Kidney glomerular epithelial cell (primary cell): ENCODE measurements around the gene TMEM109.
"Not testable (repeated sequence)": the region's sequence is repeated elsewhere in the genome, so short reads cannot be mapped to it uniquely, and the experiment has no call there.

Source experiments
- DNase-seq: peaks from one replicate; lab custom pipeline; 2025; lab: John Stamatoyannopoulos, UW

The TMEM109 gene

DNA sequence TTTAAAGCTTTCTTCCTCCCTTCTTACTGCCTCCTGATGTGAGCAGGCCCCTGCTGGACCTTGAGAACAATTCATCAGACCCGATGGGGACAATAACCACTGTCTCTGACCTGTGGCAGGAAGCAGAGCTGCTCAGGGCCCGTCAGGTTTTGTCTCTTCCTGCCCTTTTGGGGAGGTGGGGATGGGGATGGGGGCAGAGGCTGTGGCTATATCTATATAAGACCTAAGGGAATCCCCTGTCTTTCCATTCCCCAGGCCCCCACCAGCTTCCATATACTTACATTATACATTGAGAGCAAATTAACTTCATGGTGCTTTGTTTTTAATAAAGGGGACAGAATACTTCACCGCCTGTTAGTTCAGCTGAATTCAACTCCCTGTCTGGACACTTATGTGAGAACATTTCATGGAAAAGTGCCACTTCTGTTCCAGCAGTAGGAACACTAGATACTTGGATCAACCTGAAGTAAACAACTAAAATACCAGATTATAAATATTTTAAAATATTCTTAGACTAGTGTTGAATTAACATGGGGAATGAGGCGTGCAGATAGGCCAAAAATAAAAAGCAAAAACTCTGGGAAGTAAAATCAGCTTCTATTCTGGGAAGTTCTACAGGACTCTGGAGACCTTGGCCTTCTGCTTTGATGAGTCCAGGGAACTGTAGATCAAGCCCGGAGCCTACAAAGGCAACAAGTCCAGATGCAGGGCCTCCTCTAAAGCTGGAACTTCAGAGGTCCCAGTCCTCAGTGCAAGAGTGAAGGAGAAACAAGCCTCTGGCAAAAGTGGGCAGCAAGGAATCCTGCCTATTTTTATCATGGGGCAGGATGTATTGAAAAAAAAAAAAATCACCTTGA lies 35.5 kb upstream of the TMEM109 start:
- DNase-seq, result no peak

DNA sequence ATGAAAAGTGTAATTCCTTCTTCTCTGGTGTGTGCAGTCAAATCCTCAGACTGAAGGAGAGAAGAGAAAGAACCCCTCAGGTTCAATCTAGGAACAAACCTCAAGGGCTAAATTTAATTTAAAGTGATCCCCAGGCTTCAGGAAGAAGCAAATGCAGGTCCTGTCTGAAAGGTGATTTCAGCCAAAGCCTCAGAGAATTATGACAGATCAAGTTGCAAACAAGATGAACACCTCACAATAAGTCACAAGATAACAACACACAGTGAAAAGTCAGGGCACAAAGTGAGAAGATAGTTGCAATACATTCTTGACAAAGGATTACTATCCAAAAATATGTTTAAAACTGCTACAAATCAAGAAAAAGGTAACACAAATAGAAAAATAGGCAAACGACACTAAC lies 34.9 kb upstream of the TMEM109 start:
- no peak for DNase-seq

- DNase-seq, result no peak
Measured at GRCh38 chr11:60879971-60880588, 33.9 kb upstream of the TMEM109 start.

- no peak for DNase-seq
Measured at GRCh38 chr11:60880643-60881282, 33.2 kb upstream of the TMEM109 start.

GRCh38 chr11:60887556-60887955 lies 26.4 kb upstream of the TMEM109 start:
- peak; percentile 34 for DNase-seq

DNA sequence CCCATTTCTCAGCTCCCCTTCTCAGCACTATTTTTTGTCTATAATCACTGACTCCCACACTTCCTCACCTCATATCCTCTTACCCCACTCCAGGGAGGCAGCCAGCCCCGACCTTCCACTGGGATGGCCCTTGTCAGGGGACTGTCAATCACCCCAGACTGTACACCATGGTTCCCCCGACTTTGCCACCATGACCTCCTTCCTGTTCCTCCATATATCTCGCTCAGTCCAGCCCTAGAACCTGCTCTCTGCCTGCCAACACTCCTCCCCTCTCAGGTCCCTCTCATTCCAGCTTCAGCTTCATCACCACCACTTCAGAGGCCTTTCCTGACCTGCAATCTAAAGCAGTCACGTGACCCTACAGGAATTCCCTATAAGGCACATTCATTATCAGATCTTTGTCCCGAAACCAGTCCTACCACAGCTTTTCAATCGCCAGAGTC lies 24.1 kb upstream of the TMEM109 start:
- DNase-seq, result no peak

DNA sequence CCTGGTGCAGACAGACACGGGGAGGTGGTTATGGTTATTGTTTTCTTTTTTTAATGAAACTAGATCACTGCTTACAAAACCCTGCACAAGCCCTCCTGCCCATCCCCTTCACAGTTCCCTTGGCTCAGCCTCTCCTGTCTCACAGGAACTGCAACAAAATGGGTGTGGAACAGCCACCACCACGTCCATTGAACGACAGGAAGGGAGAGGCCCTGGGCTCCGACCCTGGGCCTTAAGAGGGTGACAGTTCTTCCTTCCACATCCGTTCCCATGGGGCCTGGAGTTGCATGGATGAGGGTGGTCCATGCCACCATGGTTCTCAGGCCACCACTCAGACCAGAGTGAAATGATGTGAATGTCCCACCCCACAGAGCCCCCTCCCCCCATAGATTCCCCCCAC lies 23.3 kb upstream of the TMEM109 start:
- DNase-seq, result no peak

GRCh38 chr11:60891103-60891741 lies 22.7 kb upstream of the TMEM109 start:
- no peak for DNase-seq

DNA sequence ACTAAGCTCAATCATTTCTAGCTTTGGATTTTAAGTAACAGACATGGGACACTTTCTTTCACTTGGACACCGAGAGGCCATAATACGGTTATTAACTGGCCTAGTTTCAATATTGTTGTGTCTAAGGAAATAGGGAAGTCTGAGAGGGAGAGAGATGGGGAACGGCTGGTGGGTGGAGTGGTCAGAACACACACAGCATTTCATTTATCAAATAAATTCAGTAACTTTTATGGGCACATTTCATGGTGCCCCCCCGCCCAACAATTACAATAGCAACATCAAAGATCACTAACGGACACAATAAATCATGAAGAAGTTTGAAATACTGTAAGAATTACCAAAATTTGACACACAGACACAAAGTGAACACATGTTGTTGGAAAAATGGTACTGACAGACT lies 18.3 kb upstream of the TMEM109 start:
- no peak for DNase-seq

DNA sequence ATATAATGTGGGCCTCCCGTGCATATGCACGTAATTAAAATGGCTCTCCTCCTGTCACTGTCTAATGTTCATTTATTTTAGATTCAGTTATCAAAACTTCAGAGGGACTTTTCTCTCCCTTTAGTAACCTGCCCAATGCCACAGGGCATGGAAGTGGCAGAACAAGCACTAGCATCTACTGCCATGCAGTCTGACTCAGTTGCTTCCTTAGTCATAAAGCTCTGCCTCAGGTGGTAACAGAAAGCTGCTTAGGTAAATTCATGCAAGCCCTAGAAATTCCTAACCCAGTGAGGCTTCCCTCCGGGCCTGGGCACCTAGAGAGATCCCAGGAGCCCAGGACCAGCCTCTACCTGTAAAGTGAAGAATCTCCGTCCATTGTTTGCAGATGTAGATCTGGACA lies 16.5 kb upstream of the TMEM109 start:
- DNase-seq, result no peak

DNA sequence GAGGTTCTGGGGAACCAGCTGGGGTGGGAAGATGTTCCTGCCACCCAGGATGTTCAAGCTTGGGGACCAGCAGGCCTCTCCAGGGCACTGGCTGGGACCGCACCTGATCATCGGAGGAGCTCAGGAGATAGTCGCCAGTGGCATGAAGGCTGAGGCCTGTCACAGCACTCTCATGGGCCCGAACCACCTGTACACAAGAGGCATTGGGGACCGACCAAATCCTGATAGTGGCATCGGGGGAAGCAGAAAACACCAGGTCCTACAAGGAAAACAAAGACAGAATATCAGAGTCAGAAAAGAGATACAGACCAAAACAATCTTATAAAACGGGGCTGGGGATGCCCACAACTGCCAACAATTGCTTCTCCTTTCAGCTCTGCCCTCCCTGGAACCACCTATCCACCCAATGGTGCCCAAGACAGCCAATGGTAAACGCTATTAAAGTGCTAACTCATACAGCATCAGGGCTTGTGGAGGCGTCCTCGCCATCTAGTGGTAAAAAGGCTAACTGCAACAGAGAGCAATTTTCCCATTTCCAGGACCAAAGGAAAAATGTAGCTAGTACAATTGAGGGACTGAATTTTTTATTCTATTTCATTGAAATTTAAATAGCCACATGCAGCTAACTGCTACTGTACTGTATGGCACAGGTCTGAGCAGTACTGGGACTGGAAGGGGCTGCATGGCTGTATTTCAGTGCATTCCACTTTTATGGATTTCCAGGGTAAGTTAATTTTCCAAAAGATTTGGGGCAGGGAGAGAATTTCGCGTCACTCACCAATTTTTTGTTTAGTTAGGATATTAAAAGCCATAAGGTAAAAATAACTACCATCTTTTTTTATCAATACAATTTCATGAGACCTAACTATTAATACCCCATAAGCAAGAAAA lies 14.7 kb upstream of the TMEM109 start:
- peak; percentile 45 for DNase-seq

DNA sequence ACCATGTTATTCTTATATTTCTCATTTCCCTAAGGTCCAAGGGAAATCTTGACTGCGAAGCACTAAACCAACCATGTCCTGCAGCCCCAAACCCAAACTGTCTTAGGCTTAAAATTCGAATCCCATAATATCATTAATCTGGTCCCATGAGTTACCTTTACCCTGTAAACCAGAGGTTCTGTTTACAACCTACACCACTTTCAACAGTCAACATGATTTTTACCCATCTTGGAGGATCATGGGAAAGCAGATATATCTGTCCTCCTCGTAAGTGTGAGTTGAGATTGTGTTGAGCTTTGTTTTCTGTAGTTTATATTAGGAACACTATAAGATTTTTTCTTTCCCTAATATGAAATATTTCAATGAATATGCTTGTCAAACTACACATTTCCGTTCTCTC lies 14.0 kb upstream of the TMEM109 start:
- no peak for DNase-seq

DNA sequence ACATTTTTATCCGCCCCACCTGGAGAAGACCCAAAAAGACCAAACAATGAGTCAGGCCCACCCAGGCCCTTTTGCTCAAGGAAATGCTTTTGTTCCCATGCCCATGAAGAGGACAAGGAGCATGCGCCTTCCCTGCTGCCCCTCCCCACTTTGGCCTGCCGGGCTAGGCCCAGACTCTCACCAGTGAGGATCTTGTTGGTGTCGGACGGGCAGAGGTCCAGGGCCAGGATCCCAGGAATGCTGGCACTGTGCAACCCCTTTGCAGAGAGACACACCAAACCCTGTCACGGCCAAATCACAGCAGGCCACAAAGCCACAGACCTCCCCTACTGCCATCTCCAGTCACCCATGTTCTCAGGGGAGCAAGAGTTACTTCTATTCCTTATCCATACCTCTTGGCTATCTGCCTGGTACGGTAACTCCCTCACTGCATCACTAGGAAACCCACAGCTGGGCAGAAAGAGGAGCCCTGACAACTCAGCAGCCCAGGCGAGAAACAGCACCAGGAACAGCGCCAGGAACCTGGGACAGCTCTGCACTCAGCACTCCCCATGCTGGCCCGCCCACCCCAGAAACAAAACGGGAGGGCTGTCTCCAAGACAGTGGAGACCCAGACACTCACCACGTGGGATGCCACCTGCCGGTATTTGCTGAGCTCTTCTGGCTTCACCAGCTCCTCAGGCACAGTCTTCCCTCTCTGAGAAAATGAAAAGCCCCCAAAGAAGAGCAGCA lies 13.1 kb upstream of the TMEM109 start:
- DNase-seq, result no peak

- no peak for DNase-seq
Measured at GRCh38 chr11:60902625-60903024, 11.3 kb upstream of the TMEM109 start.

DNA sequence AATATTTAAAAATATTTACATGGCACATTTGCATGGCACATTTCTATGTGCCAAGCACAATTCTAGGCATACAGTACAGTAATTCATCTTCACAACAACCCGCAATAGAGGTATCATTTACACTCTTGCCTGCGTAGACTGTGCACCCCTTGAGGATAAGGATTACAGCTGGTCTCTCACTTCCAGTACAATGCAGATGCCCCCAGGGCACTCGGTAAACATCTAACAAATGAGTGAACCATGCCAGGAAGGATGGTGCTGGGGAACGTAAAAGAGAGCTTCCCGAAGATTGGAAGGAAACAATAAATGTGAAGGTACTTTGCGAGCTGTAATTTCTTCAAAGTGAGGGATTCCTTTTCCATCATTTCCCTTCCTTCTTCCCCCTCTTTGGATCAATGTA lies 8.9 kb upstream of the TMEM109 start:
- no peak for DNase-seq

GRCh38 chr11:60905551-60906113 lies 8.3 kb upstream of the TMEM109 start:
- DNase-seq, result peak; percentile 43

DNA sequence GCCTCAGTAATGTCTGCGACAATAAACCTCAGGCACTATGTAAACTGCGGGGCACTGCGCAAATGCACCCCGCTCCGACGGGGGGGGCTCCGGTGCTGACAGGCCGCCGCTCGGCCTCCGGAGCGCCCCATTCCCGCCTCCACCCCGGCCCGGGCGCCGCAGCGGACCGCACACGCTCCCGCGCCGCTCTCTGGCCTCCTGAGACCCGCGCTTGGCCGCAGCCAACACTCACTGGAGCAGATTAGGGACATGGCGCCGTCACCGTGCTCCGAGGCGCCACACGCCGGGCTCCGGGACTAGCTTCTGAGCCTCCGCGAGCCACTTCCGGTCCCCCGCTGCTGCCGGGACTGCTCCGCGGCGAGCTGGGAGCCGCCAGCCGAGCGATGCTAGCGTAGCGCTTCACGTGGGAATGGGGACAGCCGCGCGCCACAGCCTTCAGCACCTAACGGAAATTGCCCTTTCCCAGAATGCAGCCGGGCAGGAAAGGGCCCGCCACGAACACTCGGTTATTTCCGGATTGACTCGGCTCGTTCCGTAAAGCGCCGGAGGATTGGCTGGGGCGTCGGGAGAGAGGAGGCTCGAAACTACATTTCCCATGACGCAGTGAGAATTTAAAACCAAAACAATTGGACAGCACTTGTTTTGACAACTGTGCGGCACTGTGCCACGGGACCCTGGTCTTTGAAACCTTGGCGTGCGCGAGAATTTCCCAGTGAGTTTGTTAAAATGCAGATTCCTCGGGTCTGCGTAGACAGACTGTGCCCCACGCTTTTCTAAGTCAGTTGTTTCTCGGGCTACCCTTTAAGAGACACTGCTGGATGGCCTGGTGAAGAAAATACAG lies 7.6 kb upstream of the TMEM109 start, which contains the start of gene PRPF19:
TSS of gene PRPF19 (minus strand) at position 454 of the 841 bp plus-strand sequence. CDS start at position 251, 203 bp downstream.
- DNase-seq, result peak; percentile 95

DNA sequence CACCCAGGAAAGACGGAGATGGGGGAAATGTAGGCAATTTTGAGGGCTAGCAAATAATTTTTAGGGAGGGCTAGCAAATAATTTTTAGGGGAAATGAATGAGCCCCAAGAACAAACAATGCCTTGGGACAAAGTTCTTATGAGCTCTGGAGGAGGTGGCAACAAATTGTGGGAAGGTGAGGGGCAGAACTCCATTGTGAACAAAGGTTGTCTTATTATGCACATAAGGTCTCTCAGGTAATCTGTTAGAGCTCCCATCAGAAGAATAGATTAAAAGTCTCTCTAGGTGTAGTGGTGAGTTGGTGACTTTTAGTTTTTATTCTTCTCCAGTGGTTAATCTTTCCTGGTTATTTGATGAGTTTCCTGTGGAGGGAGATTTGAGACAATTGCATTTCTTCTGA lies 5.2 kb upstream of the TMEM109 start:
- DNase-seq, result no peak

GRCh38 chr11:60909680-60910280 lies 4.2 kb upstream of the TMEM109 start:
- DNase-seq, result not testable (repeated sequence)
